Measurements from ENCODE around the gene PHYKPL.
A peak's percentile ranks its signal among the peaks of the same experiment; 100 is the strongest.
"Not testable (repeated sequence)": the region's sequence is repeated elsewhere in the genome, so short reads cannot be mapped to it uniquely, and the experiment has no call there.

The PHYKPL gene

DNA sequence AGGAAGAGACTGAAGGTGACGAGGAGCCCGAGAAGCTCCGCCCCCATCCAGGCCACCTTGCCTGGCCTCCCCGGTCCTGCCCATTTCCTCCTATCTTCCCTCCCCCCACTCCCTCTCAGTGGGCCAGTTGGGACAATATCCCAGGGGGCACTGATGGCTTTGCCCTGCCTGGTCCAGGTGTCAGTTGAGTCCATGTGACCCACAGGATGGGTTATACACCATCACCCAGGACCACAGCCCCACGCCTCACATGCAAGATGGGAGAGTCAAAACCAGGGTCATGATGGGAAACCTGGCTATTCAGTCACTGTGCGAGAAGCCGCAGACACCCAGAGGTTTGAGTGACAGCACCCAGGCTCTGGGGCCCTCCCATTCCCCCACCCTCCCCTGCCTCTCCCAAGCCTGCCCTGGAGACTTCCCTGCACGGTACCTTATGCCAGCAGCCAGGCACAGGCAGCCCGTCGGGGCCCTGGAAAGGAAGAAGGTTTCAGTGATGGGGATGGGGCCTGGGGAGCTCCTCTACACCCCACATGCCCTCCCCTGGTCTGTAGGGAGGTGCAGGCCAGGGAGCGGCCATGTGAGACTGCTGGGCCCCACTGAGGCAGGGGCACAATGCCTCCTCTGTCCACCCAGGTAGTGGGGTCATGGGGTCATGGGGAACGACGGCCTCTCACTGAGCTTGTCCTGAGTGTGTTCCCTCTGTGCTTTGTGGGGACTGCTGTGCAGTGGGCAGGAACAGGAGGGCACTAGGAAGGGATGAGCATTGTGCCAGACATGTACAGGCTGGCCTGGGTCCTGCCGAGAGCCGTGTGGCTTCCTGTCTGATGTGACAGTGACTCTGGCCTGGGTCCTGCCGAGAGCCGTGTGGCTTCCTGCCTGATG, 6.3 kb upstream of the PHYKPL start:
- peak; percentile 48 for DNase-seq

- no peak for DNase-seq
Measured at GRCh38 chr5:178238313-178238635, 5.7 kb upstream of the PHYKPL start.

DNA sequence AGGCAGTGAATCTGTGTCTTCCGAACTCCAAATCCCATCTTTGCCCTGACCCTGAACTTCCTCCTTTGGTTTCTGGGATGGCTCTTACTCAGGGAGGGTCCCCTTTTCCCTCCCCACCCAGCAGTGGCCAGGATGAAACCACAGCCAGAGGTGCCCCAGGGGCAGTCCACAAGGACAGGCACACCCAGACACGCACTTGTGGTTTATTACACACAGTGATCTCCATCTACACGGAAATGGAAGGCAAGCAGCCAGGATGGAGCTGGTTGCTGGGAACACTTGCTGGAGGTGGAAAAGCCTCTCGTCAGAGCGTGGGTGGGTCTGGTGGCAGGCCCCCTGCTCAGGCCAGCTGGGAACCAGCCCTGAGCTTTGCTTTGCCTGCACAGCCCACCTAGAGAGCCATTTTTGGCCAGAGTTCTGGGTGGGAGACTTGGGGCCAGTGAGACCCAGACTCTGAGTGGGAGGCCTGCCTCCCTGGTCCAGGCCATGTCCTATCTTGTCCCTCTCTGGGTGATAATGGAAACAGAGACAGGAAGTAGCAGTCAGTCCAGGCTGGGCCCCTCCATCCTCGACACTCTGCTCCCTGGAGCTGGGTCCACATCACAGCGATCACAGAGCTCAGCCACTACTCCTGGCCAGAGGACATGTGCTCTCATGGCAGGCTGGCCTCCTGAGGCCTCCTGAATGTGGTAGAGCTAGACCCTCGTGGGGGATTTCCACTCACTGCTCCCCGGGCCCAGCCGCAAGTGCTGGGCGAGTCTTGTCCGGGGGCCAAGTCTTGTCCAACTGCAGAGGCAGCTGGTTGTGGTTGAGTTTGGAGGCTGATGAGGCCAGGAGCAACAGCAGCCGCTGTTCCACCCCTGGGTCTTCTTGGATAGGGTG, 5.1 kb upstream of the PHYKPL start:
- no peak for DNase-seq

DNA sequence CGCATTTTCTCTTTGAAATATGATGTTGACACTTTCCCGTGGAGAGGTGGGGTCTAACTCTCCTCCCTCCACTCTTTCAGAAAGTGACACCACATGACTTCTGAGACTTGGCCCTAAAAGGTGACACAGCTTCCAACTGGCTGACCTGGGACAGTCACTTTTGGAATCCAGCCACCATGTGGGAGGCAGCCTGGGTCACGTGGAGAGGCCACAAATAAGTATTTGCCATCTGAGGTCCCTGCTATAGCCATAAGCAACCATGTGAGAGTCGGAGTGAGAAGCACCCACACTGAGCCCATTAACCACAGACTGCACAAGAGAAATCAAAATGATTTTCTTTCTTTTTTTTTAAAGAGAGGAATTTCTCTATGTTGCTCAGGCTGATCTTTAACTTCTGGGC, 4.1 kb upstream of the PHYKPL start:
- DNase-seq: no peak

GRCh38 chr5:178236126-178236525, 3.5 kb upstream of the PHYKPL start:
- DNase-seq: no peak

DNA sequence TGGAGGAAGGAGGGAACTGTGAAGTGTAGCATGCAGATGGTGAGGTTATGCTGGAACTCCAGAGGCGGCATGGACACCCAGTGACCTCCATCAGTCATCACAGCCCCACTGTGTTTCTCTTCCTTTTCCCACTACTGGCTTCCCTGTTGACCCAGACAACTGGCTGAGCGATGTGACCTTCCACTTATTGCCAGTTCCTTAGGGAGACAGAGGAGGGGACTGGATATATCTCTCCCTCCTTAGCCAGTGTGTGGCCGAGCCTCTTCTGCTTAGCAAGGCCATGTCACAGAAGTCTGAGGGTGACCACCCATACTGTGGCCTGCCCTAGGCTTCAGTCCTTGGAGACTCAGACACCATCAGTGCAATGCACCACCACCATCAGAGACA, 3.0 kb upstream of the PHYKPL start:
- no peak for DNase-seq

- peak; percentile 76 for DNase-seq
Measured at GRCh38 chr5:178234750-178235587, 2.4 kb upstream of the PHYKPL start.

DNA sequence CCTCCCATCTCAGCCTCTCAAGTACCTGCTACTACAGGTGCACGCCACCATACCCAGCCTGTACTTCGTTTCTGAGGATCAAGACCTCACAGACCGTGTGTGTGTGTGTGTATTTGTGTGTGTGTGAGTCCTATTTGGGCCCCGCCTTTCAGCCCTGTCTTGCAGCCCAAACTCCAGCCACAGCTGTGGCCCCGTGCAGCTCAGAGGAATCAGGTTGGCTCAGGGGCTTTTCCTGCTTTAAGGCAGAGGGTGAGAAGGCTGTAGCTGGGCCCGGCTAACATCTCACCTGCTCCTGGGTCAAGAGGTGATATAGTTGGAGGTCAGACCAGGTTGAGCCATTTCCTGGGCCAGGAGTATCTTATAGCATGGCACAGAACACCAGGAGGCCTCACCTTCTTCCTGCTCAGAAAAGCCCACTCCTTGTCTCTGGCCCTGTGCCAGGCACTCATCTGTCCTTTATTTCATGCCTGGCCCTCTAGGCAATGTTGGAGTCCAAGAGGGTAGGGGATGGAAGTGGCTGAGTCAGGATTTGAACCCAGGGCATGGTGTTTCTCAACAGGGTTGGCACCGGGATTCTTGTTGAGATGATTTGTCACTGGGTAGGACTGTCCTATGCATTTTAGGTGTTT, 1.6 kb upstream of the PHYKPL start:
- no peak for DNase-seq

- no peak for DNase-seq
Measured at GRCh38 chr5:178232920-178233429, 373 bp upstream of the PHYKPL start.

- no peak for DNase-seq
Measured at GRCh38 chr5:178231539-178232123, 971 bp downstream of the PHYKPL start.

DNA sequence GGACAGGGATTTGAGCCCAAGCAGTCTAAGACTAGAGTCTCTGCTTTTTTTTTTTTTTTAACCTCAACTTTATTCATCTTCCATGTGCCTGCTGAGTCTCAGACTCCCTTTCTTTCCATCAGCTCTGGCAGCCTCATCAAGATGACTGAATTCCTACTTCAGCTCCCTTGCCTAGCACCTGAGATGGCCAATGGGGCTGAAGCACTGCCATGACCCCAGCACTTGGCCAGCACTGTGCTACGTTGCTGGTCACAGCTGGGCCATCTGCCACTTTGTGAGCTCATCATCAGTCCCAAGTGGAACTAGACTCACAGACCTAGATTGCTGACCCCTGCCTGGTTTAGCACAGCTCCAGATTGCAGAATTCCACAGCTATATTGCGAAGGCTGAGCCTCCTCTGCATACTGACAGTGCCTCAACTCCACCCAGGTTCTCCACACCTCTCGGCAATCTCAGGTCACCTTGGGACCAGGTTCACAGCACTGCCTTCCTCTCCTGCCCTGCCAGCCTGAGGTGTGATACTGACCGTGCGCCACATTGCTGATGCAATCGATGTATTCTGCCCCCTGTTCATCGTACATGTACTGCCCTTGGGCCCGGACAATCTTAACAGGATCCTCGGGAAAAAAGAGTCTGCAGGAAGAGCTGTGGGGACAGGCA, 1.6 kb downstream of the PHYKPL start:
- DNase-seq: no peak

- no peak for DNase-seq
Measured at GRCh38 chr5:178229861-178230260, 2.7 kb downstream of the PHYKPL start.

DNA sequence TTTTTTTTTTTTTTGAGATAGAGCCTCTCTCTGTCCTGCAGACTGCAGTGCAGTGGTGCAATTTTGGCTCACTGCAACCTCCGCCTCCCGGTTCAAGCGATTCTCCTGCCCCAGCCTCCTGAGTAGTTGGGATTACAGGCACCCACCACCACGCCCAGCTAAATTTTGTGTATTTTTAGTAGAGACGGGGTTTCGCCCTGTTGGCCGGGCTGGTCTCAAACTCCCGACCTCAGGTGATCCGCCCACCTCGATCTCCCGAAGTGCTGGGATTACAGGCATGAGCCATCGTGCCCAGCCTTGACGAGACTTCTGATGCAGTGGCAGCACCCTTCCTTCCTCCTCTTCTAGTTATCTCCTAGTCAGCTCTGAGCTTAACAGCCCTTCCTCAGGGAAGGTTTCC, 3.5 kb downstream of the PHYKPL start:
- DNase-seq: not testable (repeated sequence)

- DNase-seq: no peak
Measured at GRCh38 chr5:178228609-178229008, 4.0 kb downstream of the PHYKPL start.

- no peak for DNase-seq
Measured at GRCh38 chr5:178227929-178228328, 4.7 kb downstream of the PHYKPL start.

GRCh38 chr5:178227138-178227659, 5.4 kb downstream of the PHYKPL start:
- no peak for DNase-seq

DNA sequence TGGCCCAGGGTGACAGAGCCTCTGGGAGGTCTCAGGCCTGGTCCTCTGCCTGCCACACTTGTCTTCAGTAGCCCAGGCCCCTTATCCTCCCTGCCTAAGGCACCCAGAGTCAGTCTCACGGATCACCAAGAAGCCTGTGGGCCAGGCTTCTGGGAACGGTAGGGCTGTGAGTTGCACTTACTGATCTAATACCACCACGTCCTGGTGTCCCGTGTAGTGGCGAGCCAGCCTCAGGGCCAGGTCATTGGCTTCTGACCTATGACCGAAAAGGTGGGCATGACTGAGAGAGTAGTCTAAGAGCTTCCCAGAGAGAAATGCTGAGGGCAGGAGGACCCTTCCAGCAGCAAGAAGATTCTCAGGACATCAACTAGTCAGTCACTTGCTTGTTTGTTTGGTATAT, 7.4 kb downstream of the PHYKPL start:
- DNase-seq: no peak

GRCh38 chr5:178224403-178224802, 8.2 kb downstream of the PHYKPL start:
- no peak for DNase-seq

- no peak for DNase-seq
Measured at GRCh38 chr5:178223828-178224335, 8.7 kb downstream of the PHYKPL start.

GRCh38 chr5:178223196-178223773, 9.3 kb downstream of the PHYKPL start:
- no peak for DNase-seq

DNA sequence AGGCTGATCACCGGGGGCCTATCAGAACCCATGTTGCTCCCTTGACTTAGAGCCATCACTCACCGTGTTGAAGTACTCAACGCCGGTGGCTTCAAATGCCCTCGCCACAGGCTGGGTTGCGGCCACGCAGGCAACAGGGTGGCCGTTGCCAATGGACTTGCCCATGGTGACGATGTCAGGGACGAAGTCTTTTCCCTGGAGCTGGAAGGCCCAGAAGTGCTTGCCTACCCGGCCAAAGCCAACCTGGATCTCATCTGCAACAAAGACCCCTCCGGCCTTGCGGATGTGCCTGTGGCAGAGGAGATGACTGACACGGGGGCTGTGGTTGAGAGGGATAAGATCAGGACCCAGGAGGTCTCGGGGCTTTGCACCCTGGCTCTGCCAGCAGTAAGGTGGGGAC, 10.3 kb downstream of the PHYKPL start:
- DNase-seq: no peak

Measured in CD4-positive, alpha-beta T cell treated with Interleukin-21 for 1 hour (primary cell).